PC-9 (cell line): Measurements from ENCODE around the gene C3AR1.

Experiments used
- CTCF ChIP-seq: fragments of 200-600 bp; sonication (generic); conservative IDR thresholded peaks from 2 replicates; pipeline ENCODE4 v1.6.1; 2017; ENCODE audit warnings: mixed run types, antibody characterized with exemption, mild to moderate bottlenecking, moderate library complexity
- EZH2 ChIP-seq: fragments of 200-600 bp; sonication (generic); IDR thresholded peaks from 2 replicates; pipeline ENCODE4 v1.8.0; 2017; ENCODE audit warnings: antibody characterized with exemption, low read depth

GRCh38 chr12:8011331-8011730 is 54.8 kb downstream of the C3AR1 start:
- TF ChIP-seq CTCF (no peak), EZH2 (no peak)
